Stimulated activated naive CD8-positive, alpha-beta T cell treated with anti-CD3 and anti-CD28 coated beads, Interleukin-15, Interleukin-2, amounts not matched to agents 100 ng/mL and 50 ng/mL, for 24 hours (primary cell): Measurements from ENCODE around the gene ARPP21.
A peak's percentile ranks its signal among the peaks of the same experiment; 100 is the strongest.
"Not testable (repeated sequence)": the region's sequence is repeated elsewhere in the genome, so short reads cannot be mapped to it uniquely, and the experiment has no call there.

ENCODE experiments used
- H3K27ac Mint-ChIP-seq: one replicate; pipeline ENCODE4 v1.8.0; 2021; ENCODE audit warnings: mild to moderate bottlenecking, mixed read lengths
- H3K27me3 Mint-ChIP-seq: one replicate; pipeline ENCODE4 v1.8.0; 2021; ENCODE audit warnings: mixed read lengths
- H3K36me3 Mint-ChIP-seq: one replicate; pipeline ENCODE4 v1.8.0; 2021; ENCODE audit warnings: low read depth, mixed read lengths
- H3K4me1 Mint-ChIP-seq: one replicate; pipeline ENCODE4 v1.8.0; 2021; ENCODE audit warnings: low read depth, mixed read lengths
- H3K4me3 Mint-ChIP-seq: one replicate; pipeline ENCODE4 v1.8.0; 2021; ENCODE audit warnings: mild to moderate bottlenecking, mixed read lengths
- H3K9me3 Mint-ChIP-seq: one replicate; pipeline ENCODE4 v1.8.0; 2021; ENCODE audit warnings: mixed read lengths

ARPP21 gene

GRCh38 chr3:35639254-35640186 is at the start of gene ARPP21:
ARPP21 (plus strand) TSS chr3:35639525; CDS start chr3:35681752, 42,227 bp downstream.
- Mint-ChIP-seq H3K36me3 (no peaks in the 10 kb centered on the region), H3K4me3 (peak within 1 kb of the TSS; percentile 75), H3K27ac (no peak within 1 kb of the TSS), H3K9me3 (no peaks in the 10 kb centered on the region), H3K4me1 (peaks cover 11% of the 10 kb centered on the region), H3K27me3 (peaks cover 45% of the 10 kb centered on the region)

DNA sequence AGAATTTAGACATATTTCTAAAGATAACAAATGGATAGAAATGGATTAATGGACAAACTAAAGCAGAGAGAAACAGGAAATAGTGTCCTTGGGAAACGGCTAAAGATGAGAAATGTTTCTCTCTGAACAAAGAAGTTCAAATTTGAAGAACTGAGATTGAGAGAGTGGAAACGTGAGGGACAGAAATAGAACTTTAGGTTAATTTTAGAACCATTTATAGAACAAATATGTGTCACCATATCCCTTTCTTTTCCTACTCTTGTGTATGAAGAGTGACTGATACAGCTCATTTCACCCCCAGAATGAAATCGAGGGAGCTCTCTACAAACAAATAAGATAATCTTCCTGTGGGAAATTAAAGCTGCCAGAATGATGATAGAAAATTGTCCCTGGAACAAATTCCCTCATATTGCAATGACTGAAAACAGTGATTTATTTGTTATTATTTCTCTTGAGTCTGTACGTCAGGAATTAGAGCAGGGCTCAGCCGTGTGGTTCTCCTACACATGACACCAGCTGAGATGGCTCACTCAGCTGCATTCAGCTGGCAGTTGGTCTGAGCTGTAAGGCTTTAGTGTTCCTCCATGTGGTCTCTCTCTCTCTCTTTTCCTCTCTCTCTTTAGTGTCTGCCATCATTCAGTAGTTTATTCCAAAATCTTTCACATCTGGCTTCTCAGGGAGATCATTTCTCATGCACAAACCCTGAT is 46.6 kb upstream of the ARPP21 start:
- no peaks in the 10 kb centered on the region for H3K9me3 Mint-ChIP-seq
- H3K27me3 Mint-ChIP-seq: no peaks in the 10 kb centered on the region
- H3K27ac Mint-ChIP-seq: no peak overlapping the region
- no peak overlapping the region for H3K4me3 Mint-ChIP-seq
- H3K36me3 Mint-ChIP-seq: no peaks in the 10 kb centered on the region
- no peaks in the 10 kb centered on the region for H3K4me1 Mint-ChIP-seq

- no peak overlapping the region for H3K4me3 Mint-ChIP-seq
Observed at GRCh38 chr3:35594739-35595138, 44.6 kb upstream of the ARPP21 start.

GRCh38 chr3:35596335-35596995 is 42.9 kb upstream of the ARPP21 start:
- Mint-ChIP-seq H3K27ac (no peak overlapping the region), H3K27me3 (no peaks in the 10 kb centered on the region), H3K9me3 (no peaks in the 10 kb centered on the region), H3K36me3 (no peaks in the 10 kb centered on the region), H3K4me3 (no peak overlapping the region), H3K4me1 (no peaks in the 10 kb centered on the region)

More at GRCh38 chr3:35594739-35595138, 44.6 kb upstream of the ARPP21 start:
- no peaks in the 10 kb centered on the region for H3K9me3 Mint-ChIP-seq
- no peaks in the 10 kb centered on the region for H3K27me3 Mint-ChIP-seq
- H3K36me3 Mint-ChIP-seq: no peaks in the 10 kb centered on the region
- H3K27ac Mint-ChIP-seq: no peak overlapping the region
- no peaks in the 10 kb centered on the region for H3K4me1 Mint-ChIP-seq

DNA sequence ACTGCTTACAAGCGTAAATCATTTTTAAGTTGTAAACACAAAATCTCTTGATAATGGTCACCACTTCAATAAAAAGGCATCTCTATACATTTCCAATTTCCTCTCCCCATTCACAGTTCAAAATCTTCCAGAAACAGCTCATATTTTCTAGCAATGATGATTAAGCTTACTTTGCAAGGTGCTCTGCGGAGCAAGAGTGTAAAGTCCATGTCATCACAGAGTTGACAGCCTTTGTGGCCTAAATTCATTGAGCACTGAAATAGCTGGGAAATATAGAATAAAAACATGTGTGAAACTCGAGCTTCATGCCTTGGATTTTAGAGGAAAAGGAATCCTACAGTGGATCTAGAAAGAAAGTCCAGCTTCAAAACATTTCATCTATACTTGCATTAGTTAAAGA is 41.8 kb upstream of the ARPP21 start:
- no peak overlapping the region for H3K4me3 Mint-ChIP-seq
- no peaks in the 10 kb centered on the region for H3K9me3 Mint-ChIP-seq
- no peak overlapping the region for H3K27ac Mint-ChIP-seq
- H3K4me1 Mint-ChIP-seq: no peaks in the 10 kb centered on the region
- no peaks in the 10 kb centered on the region for H3K36me3 Mint-ChIP-seq
- H3K27me3 Mint-ChIP-seq: no peaks in the 10 kb centered on the region

DNA sequence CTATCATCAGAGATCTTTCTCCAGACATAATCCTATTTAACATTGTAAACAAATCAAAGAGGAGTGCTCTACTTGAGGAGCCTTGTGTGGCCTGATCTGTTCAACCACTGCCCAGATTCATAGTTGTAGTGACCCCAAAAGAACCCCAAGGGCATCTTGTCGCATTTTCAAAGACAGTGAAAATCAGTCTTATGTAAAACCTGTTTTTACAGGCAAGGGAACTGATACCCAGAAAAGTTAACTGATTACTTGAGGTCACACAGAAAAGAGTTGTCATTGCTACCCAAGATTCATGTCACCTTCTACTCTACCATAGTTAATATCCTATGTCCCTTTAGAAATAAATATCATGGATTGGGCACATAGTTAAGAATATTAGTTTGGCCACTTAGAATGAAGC is 40.5 kb upstream of the ARPP21 start:
- Mint-ChIP-seq H3K36me3 (no peaks in the 10 kb centered on the region), H3K4me1 (no peaks in the 10 kb centered on the region), H3K27ac (no peak overlapping the region), H3K4me3 (no peak overlapping the region), H3K9me3 (no peaks in the 10 kb centered on the region), H3K27me3 (no peaks in the 10 kb centered on the region)

DNA sequence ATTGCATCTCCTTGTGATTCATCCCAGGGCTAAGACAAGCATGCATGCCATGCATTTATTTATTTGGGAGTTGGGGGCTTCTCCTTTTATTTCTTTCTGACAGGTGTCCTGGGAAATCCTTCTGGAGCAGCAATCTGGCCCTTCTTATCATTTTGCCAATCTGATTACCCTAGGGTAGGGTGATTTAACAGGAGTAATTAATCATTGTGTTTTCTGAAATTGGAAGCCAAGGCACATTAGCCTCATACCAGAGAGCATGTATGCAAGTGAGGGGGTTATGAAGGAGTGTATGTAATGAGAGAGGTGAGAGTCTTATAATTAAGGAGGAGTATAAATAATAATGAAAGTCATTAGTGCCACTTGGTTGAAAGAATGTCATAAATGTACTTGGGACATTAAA is 37.4 kb upstream of the ARPP21 start:
- Mint-ChIP-seq H3K27me3 (no peaks in the 10 kb centered on the region), H3K4me3 (no peak overlapping the region), H3K9me3 (no peaks in the 10 kb centered on the region), H3K27ac (no peak overlapping the region), H3K36me3 (no peaks in the 10 kb centered on the region), H3K4me1 (no peaks in the 10 kb centered on the region)

DNA sequence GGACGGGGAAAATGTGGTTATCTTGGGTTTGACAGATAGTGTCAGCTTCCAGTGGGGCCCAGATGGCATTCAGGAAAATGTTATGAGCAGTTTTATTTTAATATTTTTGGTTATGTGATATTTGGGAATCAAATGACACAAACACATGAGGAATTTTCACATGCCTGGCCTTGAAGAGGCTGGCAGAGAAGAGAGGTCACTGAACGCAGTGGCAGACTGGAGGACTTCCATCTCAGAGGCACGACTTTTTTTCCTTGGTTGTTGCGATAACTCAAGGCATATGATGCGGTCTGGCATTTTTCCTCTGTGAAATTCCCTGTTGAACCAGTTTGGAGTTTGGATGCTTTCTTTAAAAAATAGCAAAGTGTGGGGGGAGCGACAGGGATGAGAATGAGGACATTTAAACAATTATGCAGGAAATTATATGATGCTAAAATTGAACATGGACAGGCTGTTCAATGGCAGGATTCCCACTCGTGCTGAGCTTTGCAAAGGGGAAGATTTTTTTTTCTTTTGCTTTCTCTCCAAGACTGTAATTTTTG is 36.9 kb upstream of the ARPP21 start:
- Mint-ChIP-seq H3K9me3 (no peaks in the 10 kb centered on the region), H3K4me1 (no peaks in the 10 kb centered on the region), H3K27ac (no peak overlapping the region), H3K4me3 (no peak overlapping the region), H3K36me3 (no peaks in the 10 kb centered on the region), H3K27me3 (no peaks in the 10 kb centered on the region)

DNA sequence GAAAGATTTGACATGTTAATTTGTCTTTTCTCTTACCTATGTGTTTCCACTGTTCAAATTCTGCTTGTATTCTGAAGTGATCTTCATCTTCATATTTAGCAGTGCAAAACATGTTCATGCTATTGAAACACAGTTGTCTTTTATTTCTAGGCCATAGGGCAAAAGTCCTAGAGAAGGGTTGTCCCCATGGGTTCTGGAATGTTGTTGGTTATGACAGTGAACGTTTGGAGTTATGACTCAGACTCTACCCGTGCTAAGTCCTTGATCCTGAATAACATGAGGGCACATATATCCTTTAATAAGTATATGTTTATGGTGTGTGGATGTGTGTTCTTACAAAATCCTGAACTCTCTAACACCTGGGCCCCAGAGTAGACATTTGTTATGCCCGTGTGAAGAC is 23.0 kb upstream of the ARPP21 start:
- Mint-ChIP-seq H3K9me3 (peaks cover 3% of the 10 kb centered on the region), H3K27me3 (no peaks in the 10 kb centered on the region), H3K27ac (no peak overlapping the region), H3K4me3 (no peak overlapping the region), H3K36me3 (no peaks in the 10 kb centered on the region), H3K4me1 (no peaks in the 10 kb centered on the region)

DNA sequence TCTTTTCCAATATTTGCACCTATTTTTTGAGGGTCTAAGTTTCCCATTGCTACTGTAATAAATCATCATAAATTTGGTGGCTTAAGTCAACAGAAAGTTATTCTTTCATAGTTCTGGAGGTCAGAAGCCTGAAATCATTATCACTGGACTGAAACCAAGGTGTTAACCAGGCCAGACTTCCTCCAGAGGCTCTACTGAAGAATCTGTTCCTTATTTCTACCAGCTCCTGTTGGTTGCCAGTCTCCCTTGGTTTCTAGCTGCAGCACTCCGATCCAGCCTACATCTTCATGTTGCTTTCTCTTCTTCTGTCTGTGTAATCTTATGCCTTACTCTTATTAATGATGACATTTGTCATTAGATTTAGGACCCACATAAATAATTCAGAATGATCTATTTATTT is 22.0 kb upstream of the ARPP21 start:
- Mint-ChIP-seq H3K27ac (no peak overlapping the region), H3K4me1 (no peaks in the 10 kb centered on the region), H3K36me3 (no peaks in the 10 kb centered on the region), H3K4me3 (no peak overlapping the region), H3K27me3 (no peaks in the 10 kb centered on the region), H3K9me3 (peaks cover 5% of the 10 kb centered on the region)

DNA sequence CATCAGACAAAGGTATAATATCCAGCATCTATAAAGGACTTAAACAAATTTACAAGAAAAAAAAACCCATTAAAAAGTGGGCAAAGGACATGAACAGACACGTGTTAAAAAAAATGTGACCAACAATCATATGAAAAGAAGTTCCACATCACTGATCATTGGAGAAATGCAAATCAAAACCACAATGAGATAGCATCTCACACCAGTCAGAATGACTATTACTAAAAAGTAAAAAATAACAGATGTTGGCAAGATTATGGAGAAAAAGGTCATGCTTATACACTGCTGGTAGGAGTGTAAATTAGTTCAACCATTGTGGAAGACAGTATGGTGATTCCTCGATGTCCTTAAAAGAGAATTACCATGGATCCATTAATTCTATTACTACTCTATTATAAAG is 19.1 kb upstream of the ARPP21 start:
- not testable (repeated sequence) for H3K4me1 Mint-ChIP-seq, H3K9me3 Mint-ChIP-seq, H3K36me3 Mint-ChIP-seq, H3K27me3 Mint-ChIP-seq, H3K4me3 Mint-ChIP-seq, H3K27ac Mint-ChIP-seq

DNA sequence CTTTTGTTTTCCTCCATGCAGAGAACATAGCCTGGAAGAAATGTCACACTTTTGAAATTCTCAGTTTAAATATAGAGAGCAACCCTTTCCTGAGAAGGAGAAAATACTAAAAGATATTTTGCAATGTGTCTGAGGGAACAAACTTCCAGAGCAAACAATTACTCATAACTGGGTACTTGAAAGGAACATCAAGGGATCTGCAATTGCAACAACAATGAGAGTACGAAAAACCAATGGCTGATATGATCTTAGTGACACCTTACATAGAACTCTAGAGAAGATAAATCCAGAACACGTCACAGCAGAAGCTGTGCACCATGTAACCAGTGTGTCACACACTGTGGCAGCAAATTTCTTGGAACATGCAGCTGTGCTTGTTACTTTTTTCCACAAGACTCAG is 14.6 kb upstream of the ARPP21 start:
- Mint-ChIP-seq H3K36me3 (no peaks in the 10 kb centered on the region), H3K27me3 (no peaks in the 10 kb centered on the region), H3K9me3 (peaks cover 3% of the 10 kb centered on the region), H3K4me3 (no peak overlapping the region), H3K4me1 (no peaks in the 10 kb centered on the region), H3K27ac (no peak overlapping the region)

DNA sequence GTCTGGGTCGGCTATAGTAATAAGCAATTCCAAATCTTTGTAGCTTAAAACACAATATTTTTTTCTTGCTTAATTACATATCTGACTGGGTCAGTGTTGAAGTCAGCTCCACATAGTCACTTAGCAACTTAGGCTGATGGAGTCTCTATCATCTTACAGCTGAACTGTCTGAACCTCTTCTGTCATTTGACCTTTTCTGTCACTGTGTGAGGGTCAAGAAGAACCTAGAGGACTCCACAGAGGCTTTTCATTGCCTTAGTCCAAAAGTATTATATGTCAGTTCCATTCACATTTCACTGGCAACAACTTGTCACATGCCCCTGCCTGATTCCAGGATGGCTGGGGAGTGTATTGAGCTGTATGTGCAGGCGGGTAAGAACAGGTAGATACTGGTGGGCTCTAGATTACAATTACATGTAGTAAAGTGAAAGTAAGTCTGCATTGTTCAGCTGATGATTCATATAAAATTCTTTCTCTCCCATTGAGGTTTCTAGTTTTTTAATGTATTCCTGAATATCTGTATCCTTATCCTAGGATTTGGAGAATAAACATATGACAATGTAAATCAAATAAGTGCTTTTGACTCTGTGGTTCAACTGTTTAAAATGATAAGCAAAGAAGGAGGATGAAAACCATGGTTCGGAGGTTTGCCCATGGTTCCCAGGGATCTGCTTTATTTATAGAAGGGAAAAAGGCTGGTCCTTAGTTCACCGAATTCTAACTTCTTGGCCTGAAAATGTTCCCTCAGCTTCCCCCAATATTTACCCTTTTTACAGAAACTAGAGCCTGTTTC is 5.8 kb upstream of the ARPP21 start:
- Mint-ChIP-seq H3K27me3 (peaks cover 9% of the 10 kb centered on the region), H3K9me3 (no peaks in the 10 kb centered on the region), H3K4me3 (no peak overlapping the region), H3K36me3 (no peaks in the 10 kb centered on the region), H3K4me1 (no peaks in the 10 kb centered on the region), H3K27ac (no peak overlapping the region)

- no peaks in the 10 kb centered on the region for H3K9me3 Mint-ChIP-seq
- H3K4me1 Mint-ChIP-seq: peaks cover 9% of the 10 kb centered on the region
- H3K36me3 Mint-ChIP-seq: no peaks in the 10 kb centered on the region
- H3K27me3 Mint-ChIP-seq: peaks cover 24% of the 10 kb centered on the region
- no peak overlapping the region for H3K4me3 Mint-ChIP-seq
- H3K27ac Mint-ChIP-seq: no peak overlapping the region
Observed at GRCh38 chr3:35635407-35635806, 3.9 kb upstream of the ARPP21 start.
